NCI-H748 (cell line): Measurements from ENCODE around the gene OSBP2.
A peak's percentile ranks its signal among the peaks of the same experiment; 100 is the strongest.

ENCODE experiments used
- DNase-seq: peaks from one replicate; lab custom pipeline; 2025; ENCODE audit not compliant: unreplicated experiment; lab: John Stamatoyannopoulos, UW

OSBP2 gene

DNA sequence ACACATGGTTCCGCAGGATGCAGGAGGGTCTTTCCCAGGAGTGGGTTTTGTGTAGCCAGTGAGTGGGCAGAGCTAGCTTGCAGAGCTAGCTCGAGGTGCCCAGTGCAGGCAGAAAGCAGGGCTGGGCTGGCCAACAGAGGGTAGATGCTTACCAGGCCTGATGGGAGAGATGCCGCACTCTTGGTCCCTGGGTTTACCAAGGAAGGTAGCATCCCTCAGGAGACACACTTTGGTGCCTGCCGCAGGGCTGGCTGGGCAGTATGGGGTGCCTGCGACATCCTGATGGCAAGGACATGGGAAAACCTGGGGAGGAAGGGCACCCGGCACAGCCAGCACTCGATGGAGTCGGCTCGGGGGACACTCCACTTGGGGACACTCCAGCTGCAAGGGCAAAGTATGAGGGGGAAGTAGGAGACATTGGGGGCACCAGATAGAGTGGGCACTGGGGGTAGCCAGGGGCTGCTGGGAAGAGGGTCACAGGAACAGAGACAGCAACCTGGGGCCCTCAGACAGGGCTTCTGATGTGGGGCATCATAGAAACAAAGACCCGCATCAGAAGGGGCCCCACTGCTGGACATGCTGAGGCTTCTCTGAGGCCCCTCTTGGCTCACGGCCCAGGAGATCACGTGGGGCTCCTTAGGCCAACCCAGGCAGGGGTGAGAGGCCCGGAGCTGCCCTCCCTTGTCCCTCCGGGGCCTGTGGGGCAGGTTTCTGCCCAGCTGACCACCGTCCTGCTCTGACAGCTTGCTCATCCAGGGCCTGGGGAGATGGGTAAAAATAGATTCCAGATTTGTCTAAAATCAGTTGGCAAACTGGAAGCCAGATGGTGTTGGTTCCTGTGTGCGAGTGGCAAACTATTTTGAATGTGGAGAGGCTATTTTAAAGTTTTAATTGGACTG is 184.1 kb downstream of the OSBP2 start:
- no peak for DNase-seq

DNA sequence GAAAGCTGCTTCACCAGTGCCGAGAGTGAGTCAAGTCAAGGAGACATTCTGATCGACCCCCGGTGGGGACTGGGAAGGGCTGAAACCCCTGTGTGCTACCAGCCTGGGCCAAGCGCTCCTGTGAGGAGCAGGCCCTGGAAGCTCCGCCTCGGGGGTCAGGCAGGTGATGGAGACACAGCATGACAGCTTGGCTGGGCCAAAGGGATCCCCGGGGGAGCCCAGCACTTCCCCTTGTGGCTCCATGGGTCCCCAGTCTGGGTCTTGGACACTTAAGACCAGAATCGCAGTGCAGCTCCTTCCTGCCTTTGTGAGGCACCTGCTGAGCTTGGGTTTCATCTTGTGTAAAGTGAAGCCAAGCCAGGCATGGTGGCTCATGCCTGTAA is 184.7 kb downstream of the OSBP2 start:
- no peak for DNase-seq

DNA sequence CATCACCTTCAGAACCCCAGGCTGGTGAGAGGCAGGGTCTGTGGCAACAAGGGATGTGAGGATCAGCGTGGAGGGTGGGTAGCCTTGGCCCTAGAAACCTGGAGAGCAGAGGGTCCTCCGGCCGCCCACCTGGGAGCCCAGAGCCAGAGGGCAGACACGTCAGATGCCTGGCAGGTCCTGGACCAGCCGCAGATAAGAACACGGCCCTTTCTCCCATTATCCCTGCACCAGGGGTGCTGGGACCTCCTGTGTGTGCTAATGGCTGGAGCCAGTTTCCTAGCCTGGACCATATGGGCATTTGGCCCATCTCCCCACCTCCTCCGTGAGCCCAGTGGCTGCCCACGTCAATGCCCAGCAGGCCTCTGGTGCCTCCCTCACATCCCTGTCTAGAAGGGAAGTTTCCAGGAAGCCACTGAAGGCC is 185.5 kb downstream of the OSBP2 start:
- DNase-seq = no peak

DNA sequence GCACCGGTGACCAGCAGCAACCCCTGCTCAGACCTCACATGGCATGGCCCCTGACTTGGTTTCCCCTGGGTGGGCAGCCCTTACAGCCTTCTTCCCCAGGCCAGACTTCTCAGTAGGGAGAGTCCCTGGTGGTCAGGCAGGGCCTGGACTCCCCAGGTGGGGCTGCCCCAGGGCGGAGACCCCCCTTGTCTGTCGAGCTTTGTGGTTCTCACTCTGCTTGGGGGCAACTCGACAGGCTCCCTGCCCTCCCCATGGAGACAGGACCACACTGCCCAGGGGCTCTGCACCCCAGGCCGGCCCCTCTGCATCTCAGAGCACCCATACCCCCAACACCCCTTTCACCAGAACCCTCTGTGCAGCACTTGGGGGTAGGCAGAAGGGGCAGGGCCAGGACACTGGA is 186.2 kb downstream of the OSBP2 start:
- DNase-seq = no peak

DNA sequence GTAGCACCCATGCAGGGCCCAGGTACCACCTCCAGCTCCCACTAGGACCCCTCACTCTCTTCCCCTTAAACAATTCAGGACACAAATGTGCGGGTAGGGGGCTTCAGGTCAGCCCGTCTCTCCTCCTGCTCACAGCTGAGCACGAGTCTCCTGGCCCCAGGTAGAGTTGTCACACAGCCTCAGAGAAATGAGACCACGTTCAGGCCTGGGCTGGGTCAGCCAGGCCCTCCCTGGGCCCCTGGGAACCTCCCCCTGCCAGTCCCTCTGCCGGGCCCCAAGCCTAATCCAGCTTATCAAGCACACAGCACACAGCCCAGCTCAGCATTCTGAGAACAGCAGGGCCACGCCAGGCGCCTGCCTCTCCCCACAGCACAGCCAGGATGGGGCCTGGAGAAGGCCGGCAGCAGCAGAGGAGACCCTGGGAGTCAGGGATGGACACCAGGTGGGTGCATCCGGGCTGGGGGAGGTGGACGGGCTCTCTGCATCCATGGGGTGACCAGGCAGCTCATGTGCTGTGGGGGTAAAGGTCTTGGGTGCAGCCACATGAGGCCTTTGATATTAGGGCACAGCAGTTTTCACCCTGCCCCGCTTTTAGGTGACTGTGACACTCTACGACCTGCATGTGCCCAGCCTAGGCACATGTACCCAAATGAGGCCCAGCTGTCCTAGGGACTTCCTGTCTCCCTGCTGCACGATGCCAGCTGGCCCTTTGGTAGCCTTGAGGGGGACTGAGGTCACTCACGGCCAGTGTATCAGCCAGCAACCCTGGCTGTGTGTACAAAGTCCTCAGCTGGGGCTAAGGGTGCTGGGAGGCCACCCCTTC is 186.9 kb downstream of the OSBP2 start:
- DNase-seq = no peak

DNA sequence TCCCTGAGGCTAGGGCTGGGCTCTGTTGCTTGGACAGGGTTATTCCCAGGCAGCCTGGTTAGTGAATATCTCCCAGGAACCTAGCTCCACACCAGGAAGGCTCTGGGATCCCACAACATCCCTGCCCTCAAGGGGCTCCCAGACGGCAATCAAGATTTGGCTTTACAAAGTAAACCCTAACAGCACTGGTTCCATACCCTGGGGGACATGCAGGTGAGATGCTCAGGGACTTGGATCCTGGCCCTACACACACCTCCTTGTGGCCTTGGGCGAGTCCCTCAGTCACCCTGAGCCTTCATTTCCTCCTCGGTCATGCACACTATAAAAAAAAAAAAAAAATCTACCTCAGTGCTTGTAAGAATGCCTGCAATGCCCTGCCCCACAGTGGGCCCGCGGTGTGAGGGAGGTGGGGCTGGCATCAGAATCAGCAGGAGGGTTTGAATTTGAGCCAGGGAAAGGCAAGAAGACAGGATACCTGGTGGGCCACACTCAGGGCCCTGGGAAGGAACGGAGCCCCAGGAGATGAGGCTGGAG is 187.6 kb downstream of the OSBP2 start:
- DNase-seq = no peak

DNA sequence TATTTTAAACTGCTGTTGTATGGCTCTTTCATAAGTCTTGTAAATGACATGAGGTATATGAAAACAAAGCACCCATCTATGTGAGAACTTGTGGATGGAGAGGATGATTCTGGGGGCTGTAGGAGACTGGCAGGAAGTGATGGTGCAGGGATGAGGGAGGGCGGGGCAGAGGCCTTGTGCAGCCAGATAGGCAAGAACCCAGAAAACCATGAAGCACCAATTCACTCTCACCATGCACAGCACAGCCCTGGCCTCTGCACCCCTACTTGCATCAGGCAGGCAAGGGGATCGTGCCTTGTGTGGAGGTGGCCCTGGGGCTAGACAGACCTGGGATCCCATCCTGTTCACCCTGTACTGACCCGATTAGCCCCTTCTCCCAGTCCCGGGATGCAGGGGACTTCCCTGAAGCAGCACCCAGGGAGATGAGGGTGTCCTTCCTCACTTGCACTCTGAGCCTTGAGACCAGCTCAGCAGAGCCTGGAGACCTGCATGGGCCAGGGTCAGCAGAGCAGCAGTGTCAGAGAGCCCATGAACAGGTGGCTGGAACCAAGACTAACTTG is 188.4 kb downstream of the OSBP2 start:
- DNase-seq = no peak

DNA sequence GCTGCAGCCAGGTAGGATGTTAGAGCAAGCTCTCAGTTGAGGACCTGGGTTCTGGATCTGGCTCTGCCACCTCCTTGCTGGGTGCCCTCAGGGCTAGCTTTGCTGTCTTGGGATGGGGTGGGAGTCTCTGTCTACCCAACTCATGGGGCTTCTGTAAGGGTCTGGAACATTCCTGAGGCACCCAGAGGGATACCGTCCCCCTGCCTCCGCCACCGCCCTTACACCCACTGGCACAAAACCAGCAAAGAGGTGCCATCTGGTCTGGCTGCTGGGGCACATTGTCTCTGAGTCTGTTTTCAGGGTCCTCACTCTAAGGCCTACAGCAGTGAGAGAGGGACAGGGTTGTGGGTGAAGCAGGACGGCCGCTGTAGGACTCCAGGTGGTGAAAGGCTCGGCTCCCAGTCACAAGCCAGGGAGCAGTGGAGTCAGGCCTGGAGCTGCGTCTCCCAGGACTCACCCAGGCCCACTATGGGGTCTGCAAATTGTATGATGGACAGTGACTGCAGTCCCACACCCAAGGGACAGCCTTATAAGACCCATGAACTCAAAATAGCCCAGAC is 189.0 kb downstream of the OSBP2 start:
- no peak for DNase-seq

DNA sequence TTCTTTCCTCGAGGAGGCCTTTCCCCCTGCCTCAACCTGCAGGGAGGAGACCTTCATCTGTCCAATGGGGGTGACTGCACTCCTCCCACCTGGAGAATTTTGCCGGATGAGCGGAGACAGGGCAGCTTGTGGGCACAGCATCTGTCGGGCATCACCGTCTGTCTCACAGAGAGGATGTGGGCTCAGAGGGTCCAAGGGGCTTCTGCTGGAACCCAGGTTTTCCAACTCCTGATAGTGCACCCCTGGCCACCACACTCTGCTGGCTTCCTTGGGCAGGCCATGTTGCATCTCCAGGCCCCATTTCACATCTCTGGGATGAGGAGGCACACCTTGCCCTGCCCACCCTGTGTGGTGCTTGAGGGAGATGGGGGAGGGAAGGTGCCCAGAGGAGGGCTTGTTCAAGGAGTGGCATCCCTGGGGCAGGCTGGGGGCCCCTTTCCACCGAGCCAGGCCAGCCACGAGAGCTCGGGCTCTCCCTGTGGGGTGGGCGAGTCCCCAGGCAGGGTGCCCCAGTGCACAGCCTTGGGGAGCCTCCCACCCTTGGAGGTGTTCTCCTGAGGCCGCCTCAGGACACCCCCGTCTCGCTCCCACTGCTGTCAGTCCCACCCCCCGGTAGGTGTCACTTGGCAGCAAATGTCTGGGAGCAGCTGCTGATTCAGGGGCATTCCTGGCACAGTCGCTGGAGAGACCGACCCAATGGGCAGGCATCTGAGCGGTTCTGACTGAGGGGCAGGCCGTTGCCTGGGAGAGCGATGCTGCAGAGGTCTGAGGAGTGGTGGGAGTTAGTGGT is 189.7 kb downstream of the OSBP2 start:
- DNase-seq = no peak

DNA sequence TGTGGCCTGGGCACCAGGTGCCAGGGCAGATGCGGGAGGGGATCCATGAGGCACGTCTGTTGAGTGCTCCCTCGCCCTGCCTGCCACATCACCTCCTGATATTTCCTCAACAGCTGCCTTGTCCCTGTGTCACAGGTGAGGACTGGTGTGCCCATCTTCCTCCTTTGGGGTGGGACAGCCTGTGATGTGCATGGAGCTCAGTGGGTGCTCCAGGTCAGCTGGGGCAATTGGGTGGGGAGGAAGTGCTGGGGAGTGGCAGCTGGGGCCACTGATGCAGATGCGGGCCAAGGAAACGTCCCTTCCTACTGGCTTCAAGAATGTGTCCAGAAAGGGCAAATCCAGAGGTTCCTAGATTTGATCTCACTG is 190.3 kb downstream of the OSBP2 start:
- no peak for DNase-seq

DNA sequence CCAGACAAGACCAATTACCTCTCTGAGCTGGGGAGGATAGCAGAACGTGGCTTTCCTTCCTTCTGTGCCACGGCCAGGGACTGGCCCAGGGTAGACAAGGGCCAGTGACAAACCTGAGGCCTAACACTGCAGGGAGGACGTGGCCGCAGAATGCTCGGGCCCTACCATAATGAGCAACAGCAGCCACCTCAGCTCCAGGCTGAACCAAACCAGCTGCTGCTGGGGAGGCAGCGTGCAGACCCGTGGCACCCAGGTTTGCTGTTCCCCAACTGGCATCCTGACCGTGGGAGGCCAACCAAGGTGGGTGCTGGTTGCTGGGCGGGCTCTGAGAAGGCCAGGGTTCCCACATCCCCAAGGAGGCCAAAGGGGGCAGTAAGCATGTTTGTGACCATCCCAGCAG is 190.9 kb downstream of the OSBP2 start:
- no peak for DNase-seq

DNA sequence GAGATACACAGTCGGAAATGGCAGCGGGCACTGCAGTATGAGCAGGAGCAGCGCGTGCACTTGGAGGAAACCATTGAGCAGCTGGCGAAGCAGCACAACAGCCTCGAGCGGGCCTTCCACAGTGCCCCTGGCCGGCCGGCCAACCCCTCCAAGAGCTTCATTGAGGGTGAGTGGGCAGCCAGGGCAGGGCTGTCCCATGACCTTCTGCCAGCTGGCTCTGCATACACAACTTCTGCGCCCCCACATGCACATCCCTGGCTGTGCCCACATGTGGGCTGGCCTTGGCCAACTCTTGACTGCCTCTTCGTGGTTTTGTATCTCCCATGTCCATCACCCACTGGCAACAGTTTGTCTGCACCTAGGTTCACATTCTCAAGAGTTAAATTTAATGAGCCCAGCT is 192.8 kb downstream of the OSBP2 start:
- no peak for DNase-seq

DNA sequence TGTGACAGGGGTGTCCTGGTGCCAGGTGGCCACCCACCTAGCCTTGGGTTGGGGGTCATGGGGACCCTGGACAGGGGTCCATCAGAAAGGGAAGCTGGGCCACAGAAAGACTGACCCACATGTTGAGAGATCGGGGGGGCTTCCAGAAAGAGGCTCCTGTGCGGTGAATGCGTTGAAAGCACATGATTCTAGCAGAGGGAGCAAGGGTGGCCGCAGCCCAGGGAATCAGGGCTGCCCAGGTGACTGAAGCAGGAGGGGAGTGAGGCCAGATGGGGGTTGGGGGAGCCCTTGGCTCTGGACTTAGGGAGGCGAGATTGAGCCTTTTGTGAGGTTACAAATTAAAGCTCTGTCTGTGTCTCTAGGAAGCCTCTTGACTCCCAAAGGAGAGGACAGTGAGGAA is 193.2 kb downstream of the OSBP2 start:
- DNase-seq = no peak

DNA sequence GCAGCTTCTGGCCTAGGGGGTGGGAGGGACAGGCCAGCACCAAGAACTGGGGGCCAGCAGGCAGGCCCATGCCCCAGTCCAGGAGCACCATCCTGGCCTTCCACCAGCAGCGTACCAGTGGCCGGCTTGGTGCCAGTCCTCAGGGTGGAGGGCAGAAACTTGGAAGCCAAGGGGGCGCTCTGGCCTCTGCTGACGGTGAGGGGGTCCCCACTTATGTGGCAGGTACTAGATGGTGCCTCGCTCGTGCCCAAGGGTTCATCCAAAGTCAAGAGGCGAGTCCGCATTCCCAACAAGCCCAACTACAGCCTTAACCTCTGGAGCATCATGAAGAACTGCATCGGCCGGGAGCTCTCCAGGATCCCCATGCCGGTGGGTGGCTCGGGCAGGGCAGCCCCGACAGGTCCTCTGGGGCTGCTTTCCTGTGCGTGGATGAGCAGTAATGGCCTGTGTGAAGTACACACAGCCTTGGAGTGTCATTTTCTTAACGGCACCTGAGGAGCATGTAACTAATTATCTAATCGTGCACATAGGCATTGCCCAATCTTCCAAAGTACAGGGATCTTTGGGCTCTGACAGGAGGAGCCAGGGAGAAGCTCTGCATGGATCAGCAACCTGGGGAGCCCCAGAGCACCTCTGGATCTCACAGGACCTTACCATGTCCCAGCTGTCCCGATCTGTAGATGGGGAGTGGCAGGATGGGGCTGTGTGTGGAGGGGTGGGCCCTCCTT is 194.8 kb downstream of the OSBP2 start:
- DNase-seq = no peak

DNA sequence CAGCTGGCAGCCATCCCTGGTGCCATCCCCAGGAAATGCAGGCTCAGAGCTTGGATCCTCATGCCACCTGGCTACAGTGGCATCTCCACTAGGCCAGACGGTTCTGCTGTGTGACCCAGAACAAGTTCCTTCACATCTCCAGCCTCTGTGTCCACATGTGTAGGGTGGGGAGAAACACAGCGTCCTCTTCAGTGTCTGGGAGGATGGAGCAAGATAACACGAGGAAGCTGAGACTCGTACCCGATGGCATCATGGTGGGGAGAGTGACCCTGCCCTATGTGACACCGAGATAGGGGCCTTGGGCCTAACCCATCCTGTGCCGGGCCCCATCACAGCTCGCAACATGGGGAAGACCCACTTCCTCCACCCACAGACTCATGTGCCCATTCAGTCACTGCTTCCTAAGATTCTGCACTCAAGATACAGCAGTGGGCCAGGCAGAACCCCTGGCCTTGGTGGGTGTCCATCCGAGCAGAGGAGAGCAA is 195.4 kb downstream of the OSBP2 start:
- no peak for DNase-seq

DNA sequence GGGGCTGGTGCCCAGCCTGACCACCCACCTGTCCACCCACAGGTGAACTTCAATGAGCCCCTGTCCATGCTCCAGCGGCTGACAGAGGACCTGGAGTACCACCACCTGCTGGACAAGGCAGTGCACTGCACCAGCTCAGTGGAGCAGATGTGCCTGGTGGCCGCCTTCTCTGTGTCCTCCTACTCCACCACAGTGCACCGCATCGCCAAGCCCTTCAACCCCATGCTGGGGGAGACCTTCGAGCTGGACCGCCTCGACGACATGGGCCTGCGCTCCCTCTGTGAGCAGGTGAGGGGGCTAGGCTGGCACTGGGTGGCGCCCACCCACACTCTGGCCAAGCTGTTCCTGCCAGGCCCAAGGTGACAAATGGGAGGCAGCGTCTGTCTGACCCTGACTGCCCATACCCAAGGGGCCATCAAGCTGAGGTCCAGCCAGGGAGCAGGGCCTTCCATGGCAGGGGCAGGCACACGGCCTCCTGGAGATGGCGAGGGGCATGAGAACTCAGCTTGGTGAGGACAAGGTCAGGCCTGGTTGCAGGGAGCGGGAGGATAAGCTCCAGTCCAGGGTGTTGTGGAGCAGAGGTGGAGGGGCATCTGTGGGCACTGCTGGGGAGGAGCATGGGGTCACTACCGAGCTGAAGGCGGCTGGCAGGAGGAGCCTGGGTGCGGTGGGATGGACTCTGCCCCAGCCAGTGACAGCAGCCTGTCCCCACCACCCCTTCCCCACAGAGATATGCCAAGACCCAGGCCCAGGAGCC is 196.2 kb downstream of the OSBP2 start:
- DNase-seq = peak; percentile 13

DNA sequence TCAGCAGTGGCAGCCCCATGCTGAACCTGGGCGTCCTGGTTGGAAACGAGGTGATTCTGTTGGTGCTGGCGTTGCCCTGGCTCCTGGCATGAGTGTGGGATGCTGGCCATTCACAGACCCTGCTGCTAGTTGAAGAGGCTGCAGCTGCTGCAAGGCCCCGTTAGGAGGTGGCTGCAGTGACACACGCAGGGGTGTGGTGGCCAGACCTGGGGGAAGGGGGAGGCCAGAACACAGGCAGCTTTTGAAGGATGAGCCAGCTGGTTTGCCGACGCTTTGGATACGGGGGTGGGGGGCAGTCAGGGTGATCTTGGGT is 196.7 kb downstream of the OSBP2 start:
- no peak for DNase-seq

DNA sequence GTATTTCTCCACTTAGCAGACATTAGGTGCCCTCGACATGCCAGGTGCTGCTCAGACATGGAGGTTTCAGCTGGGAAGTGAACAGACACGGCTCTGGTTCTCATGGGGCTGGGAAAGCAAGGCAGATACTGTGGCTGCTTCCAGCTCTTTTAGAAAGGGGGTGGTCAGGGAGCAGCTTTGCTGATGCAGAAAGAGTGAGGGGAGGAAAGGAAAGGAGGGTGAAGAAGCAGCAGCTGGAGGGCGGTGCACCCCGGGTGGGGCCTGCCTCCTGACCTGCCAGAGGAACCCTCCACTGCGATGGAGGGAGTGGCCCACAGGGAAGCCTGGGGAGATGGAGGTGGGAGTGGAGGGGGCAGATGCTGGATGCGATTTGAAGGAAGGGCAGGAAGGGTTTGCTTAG is 197.1 kb downstream of the OSBP2 start:
- DNase-seq = no peak

DNA sequence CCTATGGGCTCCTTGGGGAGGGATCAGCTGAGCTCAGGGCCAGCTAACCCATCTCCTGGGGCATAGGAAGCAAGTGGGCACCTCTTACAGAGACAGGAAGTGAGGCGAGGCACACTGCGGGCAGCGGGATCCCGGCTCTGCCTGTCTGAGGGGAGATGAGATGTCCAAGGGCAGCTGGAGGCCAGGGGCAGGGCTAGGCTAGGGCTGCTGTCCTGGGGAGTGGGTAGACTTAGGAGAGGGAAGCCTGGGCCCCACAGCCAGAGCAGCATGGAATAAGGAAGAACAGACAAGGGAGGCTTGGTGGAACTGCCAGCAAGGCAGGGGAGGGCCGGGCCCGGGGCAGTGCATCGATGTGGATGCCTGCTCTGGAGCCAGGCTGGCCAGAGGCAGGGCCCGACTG is 197.6 kb downstream of the OSBP2 start:
- no peak for DNase-seq
